Measurements from ENCODE around the gene CREB3L1.
"Not testable (repeated sequence)": the region's sequence is repeated elsewhere in the genome, so short reads cannot be mapped to it uniquely, and the experiment has no call there.

The CREB3L1 gene

DNA sequence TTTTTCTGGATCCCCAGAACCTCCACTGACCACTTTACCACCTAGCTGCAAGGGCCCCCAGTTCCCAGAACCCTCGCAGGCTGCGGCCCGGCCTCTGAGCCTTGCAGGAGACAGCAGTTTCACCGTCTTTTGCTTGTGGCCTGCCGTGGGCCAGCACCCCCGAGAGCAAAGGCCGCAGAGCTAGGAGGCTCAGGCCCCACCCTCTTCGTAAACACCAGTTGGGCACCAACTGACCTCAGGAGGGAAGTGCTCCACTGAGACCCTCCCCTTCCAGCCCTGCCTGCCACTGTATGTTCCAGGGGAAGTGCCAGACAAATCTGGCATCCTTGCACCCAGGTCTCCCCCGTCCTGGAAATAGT is 23.4 kb upstream of the CREB3L1 start:
- TF ChIP-seq, protein P1, sequence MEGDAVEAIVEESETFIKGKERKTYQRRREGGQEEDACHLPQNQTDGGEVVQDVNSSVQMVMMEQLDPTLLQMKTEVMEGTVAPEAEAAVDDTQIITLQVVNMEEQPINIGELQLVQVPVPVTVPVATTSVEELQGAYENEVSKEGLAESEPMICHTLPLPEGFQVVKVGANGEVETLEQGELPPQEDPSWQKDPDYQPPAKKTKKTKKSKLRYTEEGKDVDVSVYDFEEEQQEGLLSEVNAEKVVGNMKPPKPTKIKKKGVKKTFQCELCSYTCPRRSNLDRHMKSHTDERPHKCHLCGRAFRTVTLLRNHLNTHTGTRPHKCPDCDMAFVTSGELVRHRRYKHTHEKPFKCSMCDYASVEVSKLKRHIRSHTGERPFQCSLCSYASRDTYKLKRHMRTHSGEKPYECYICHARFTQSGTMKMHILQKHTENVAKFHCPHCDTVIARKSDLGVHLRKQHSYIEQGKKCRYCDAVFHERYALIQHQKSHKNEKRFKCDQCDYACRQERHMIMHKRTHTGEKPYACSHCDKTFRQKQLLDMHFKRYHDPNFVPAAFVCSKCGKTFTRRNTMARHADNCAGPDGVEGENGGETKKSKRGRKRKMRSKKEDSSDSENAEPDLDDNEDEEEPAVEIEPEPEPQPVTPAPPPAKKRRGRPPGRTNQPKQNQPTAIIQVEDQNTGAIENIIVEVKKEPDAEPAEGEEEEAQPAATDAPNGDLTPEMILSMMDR (IDR thresholded peaks at IDR 0.05; ENCODE audit: low read depth, low read length), result no peak
- DNase-seq (ENCODE audit: extremely low read depth, low read depth), result no peak

DNA sequence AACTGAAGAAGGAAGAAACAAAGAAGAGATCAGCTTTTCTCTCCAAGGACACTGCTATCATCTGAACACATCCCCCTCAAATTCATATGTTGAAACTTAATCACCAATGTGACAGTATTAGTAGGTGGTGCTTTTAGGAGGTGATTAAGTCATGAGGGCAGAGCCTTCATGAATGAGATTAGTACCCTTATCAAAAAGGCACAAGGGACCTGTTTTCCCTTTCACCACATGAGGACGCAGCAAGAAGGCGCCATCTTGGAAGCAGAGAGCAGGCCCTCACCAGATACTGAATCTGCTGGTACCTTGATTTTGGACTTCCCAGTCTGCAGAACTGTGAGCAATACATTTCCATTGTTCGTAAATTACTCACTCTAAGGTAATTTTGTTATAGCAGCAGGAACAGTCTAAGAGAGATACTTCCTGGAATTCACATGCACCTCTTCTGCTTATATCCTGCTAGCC is 20.9 kb upstream of the CREB3L1 start:
- DNase-seq (ENCODE audit: extremely low read depth, low read depth), result no peak

DNA sequence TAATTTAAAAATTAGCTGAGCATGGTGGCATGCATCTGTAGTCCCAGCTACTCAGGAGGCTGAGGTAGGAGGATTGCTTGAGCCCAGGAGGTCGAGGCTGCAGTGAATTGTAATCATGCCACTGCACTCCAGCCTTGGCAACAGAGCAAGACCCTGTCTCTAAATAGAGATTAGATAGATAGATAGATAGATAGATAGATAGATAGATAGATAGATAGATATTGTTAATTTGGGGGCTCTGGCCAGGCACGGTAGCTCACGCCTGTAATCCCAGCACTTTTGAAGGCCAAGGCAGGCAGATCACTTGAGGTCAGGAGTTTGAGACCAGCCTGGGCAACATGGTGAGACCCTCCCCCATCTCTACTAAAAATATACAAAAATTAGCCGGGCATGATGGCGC is 18.1 kb upstream of the CREB3L1 start:
- DNase-seq (ENCODE audit: extremely low read depth, low read depth), result not testable (repeated sequence)

More for the DNA sequence above, 20.9 kb upstream of the CREB3L1 start:
- TF ChIP-seq, protein P1 (IDR thresholded peaks at IDR 0.05; ENCODE audit: low read depth, low read length), result no peak

DNA sequence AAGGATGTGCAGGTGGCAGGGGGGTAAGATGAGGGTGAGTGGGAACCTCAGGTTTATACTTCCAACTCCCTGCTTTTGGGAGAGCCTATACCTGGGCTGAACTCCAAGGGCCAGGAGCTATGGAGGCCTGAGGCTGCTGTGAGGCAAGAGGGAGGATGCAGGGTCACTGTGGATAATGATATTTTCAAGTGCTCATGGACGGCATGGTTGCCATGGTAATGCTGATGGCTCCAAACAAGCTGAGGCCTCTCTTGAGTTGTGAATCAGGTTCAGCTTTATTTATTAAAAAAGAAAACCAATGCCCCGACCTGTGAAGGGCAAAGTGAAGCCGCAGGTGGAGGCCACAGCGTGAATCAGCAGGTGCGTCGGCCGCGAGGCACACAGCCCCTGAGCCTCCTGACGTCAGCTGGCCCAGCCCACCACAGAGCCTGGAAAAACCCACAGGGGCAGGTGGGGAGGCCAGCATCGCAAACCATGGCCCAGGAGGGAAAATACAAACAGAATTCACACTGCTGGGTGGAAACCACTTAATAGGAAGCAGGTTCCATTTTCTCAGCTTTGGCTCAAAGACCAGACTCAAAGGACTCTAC is 17.4 kb upstream of the CREB3L1 start:
- TF ChIP-seq, protein P1 (IDR thresholded peaks at IDR 0.05; ENCODE audit: low read depth, low read length), result no peak
- DNase-seq (ENCODE audit: extremely low read depth, low read depth), result no peak

DNA sequence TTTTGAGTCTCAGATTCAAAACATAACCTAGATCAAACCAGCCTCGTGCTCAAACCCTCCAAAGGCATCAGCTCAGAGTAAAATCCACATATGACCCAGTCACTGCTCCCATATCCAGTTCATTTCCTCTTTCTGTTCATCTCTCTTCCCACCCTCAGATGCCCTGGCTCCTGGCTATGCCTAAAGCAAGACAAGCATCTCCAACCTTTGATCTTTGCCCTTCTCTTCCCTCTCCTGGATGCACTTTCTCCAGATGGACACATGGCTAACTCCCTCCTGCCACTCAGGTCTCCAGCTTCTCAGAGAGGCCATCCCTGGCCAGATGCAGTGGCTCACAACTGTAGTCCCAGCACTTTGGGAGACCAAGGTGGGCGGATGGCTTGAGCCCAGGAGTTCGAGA is 14.3 kb upstream of the CREB3L1 start:
- TF ChIP-seq, protein P1 (IDR thresholded peaks at IDR 0.05; ENCODE audit: low read depth, low read length), result no peak
- no peak for DNase-seq (ENCODE audit: extremely low read depth, low read depth)

DNA sequence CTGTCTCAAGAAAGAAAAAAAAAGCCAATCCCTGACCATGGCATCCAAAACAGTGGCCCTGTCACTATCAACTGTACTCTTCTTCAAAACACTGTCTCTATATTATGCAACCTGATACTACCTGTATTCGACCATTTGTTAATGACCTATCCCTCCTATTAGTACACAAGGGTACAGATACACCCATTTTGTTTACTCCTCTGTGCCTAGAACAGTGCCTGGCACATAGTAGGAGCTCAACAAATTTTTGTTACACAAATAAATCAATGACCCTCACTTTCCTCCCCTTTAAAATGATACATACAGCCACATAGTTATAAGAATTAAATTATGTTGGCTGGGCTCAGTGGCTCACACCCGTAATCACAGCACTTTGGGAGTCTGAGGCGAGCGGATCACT is 13.4 kb upstream of the CREB3L1 start:
- TF ChIP-seq, protein P1 (IDR thresholded peaks at IDR 0.05; ENCODE audit: low read depth, low read length), result no peak
- DNase-seq (ENCODE audit: extremely low read depth, low read depth), result no peak

DNA sequence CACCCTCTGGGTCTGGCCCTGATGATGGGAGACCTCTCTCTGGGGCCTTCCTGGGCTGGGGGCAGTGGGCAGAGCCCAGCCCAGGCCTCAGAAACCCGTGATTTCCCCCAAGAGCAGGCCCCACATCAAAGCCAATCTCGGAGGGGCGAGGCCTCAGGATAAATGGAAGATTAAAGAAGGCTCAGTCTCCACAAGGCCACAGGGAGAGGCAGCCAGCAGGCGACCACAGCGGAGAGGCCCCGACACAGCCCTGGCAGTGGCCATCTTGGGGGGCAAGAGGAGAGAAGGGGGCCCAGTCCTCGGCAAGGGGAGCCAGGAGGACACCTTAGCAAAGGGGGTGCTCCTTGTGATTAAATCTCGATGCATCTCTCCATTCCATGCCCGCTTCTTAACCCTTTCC is 12.5 kb upstream of the CREB3L1 start:
- TF ChIP-seq, protein P1 (IDR thresholded peaks at IDR 0.05; ENCODE audit: low read depth, low read length), result no peak
- DNase-seq (ENCODE audit: extremely low read depth, low read depth), result no peak

DNA sequence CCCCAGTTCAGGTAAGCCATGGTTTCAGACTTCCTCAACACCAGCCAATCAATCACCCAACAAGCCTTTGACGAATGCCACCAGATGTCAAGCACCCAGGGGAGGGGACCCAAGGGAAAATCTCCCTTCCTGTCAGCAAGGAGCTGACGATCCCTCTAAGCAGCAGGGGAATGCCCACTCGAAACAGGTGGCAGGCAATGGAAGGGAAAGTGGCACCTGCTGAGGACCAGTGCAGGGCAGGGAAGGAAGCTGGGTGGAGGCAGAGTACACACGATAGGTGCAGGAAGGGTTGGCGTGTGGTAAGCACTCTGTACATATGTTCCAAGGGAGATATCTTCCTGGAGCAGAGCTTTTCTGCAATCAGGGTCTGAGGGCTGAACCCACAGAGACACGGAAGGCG is 11.7 kb upstream of the CREB3L1 start:
- TF ChIP-seq, protein P1 (IDR thresholded peaks at IDR 0.05; ENCODE audit: low read depth, low read length), result no peak
- no peak for DNase-seq (ENCODE audit: extremely low read depth, low read depth)
